WTC11 (cell line): ENCODE results near the gene CD84.

Experiments
- AFF4 ChIP-seq: sonication (generic); formaldehyde crosslinking; IDR thresholded peaks from 2 replicates; pipeline ENCODE4 v1.8.1; 2023; ENCODE audit warnings: mild to moderate bottlenecking, missing genetic modification reagents, borderline replicate concordance
- CTCF ChIP-seq: fragments of 200-600 bp; IDR thresholded peaks from 2 replicates; pipeline ENCODE4 v1.8.0; 2022; ENCODE audit warnings: antibody characterized with exemption
- E2F4 ChIP-seq: sonication (generic); formaldehyde crosslinking; IDR thresholded peaks from 2 replicates; pipeline ENCODE4 v1.8.1; 2022; ENCODE audit warnings: low read depth, mild to moderate bottlenecking, moderate library complexity, missing genetic modification reagents, borderline replicate concordance
- E2F5 ChIP-seq: sonication (generic); formaldehyde crosslinking; IDR thresholded peaks from 2 replicates; pipeline ENCODE4 v1.8.1; 2022; ENCODE audit warnings: mild to moderate bottlenecking, moderate library complexity, missing genetic modification reagents
- MAX ChIP-seq: sonication (generic); formaldehyde crosslinking; IDR thresholded peaks from 2 replicates; pipeline ENCODE4 v1.8.0; 2022; ENCODE audit warnings: mild to moderate bottlenecking, missing genetic modification reagents
- TEAD4 ChIP-seq: sonication (generic); formaldehyde crosslinking; IDR thresholded peaks from 2 replicates; pipeline ENCODE4 v1.8.0; 2022; ENCODE audit warnings: mild to moderate bottlenecking, missing genetic modification reagents
- ZNF232 ChIP-seq: sonication (generic); formaldehyde crosslinking; IDR thresholded peaks from 2 replicates; pipeline ENCODE4 v1.8.0; 2022; ENCODE audit warnings: mild to moderate bottlenecking, missing genetic modification reagents
- ZNF263 ChIP-seq: sonication (generic); formaldehyde crosslinking; IDR thresholded peaks from 2 replicates; pipeline ENCODE4 v1.8.1; 2022; ENCODE audit warnings: low read depth, mild to moderate bottlenecking, moderate library complexity, missing genetic modification reagents

GRCh38 chr1:160540859-160541233 is 38.5 kb downstream of the CD84 start:
- no peak for TF ChIP-seq AFF4
- TF ChIP-seq CTCF: no peak
- TF ChIP-seq MAX: no peak
- TF ChIP-seq ZNF263 (CRISPR knock-in tag): no peak
- no peak for TF ChIP-seq ZNF232 (CRISPR knock-in tag)
- TF ChIP-seq E2F4 (CRISPR knock-in tag): no peak
- no peak for TF ChIP-seq TEAD4 (CRISPR knock-in tag)
- no peak for TF ChIP-seq E2F5 (CRISPR knock-in tag)
